Testis (tissue), 2 donors: Measurements from ENCODE around the gene PVALEF.

Experiments
- CTCF ChIP-seq, 3 experiments: fragments of 450-650 bp in 2 of 3; fragments of 200-600 bp in 1 of 3; sonication (generic) in 1 of 3; IDR thresholded peaks; one replicate each; pipeline ENCODE4 v1.5.1; 2016 to 2019; ENCODE audit warnings: antibody characterized with exemption in 3 of 3, mild to moderate bottlenecking in 2 of 3, moderate library complexity in 1 of 3
- POLR2A ChIP-seq: fragments of 450-650 bp; IDR thresholded peaks from one replicate; pipeline ENCODE4 v1.6.1; 2017; ENCODE audit warnings: antibody characterized with exemption, mild to moderate bottlenecking, moderate library complexity

GRCh38 chr17:81129289-81129688 lies 36.0 kb upstream of the PVALEF start:
- TF ChIP-seq CTCF (IDR thresholded peaks at IDR 0.05) (no peak), POLR2A (no peak)
